NB4 (cell line): ENCODE results near the gene NUP107.

Experiments
- DNase-seq: peaks from one replicate; pipeline ENCODE4 v3.0.0; 2010; ENCODE audit warnings: low read depth
- H3K4me3 ChIP-seq: one replicate; pipeline ENCODE4 v1.5.1; 2011; ENCODE audit warnings: mild to moderate bottlenecking, low read depth, low read length, moderate library complexity
- MYC ChIP-seq: IDR thresholded peaks from 2 replicates; pipeline ENCODE4 v1.6.1; 2011; ENCODE audit warnings: low read depth, low read length
- POLR2A ChIP-seq: IDR thresholded peaks from 2 replicates; pipeline ENCODE4 v1.6.1; 2011; ENCODE audit warnings: mild to moderate bottlenecking; ENCODE audit not compliant: insufficient read length; ENCODE audit errors: extremely low read depth
- TF ChIP-seq, protein P1 (sequence below): IDR thresholded peaks from one replicate; pipeline ENCODE4 v1.5.1; 2012; ENCODE audit warnings: low read depth, low read length
- TF ChIP-seq, protein P2 (sequence below): IDR thresholded peaks from 2 replicates; pipeline ENCODE4 v1.6.1; 2011; ENCODE audit warnings: low read depth, low read length

The NUP107 gene

DNA sequence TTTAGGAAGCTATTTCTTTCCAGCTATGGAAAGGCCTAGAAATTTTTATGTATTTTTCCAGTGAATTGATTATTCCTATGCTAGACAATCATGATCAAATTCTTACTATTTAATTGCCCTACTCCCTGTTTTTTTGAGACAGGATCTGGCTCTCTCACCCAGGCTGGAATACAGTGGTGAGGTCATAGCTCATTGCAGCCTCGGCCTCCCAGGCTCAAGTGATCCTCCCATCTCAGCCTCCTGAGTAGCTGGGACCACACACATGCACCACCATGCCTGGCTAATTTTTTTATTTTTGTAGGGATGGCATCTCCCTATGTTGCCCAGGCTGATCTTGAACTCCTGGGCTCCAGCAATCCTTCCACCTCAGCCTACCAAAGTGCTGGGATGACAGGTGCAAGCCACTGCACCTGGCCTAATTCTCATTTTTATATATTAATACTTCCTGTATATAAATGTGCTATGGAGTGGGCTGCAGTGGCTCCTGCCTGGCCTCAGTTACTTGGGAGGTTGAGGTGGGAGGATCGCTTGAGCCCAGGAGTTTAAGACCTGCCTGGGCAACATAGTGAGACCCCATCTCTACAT lies 105.2 kb downstream of the NUP107 start:
- DNase-seq: no peak
- no peak for TF ChIP-seq MYC
- no peak for TF ChIP-seq POLR2A
- TF ChIP-seq, protein P1, sequence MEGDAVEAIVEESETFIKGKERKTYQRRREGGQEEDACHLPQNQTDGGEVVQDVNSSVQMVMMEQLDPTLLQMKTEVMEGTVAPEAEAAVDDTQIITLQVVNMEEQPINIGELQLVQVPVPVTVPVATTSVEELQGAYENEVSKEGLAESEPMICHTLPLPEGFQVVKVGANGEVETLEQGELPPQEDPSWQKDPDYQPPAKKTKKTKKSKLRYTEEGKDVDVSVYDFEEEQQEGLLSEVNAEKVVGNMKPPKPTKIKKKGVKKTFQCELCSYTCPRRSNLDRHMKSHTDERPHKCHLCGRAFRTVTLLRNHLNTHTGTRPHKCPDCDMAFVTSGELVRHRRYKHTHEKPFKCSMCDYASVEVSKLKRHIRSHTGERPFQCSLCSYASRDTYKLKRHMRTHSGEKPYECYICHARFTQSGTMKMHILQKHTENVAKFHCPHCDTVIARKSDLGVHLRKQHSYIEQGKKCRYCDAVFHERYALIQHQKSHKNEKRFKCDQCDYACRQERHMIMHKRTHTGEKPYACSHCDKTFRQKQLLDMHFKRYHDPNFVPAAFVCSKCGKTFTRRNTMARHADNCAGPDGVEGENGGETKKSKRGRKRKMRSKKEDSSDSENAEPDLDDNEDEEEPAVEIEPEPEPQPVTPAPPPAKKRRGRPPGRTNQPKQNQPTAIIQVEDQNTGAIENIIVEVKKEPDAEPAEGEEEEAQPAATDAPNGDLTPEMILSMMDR: no peak
- TF ChIP-seq, protein P2, sequence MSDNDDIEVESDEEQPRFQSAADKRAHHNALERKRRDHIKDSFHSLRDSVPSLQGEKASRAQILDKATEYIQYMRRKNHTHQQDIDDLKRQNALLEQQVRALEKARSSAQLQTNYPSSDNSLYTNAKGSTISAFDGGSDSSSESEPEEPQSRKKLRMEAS: no peak
- no peak overlapping the region for H3K4me3 ChIP-seq

DNA sequence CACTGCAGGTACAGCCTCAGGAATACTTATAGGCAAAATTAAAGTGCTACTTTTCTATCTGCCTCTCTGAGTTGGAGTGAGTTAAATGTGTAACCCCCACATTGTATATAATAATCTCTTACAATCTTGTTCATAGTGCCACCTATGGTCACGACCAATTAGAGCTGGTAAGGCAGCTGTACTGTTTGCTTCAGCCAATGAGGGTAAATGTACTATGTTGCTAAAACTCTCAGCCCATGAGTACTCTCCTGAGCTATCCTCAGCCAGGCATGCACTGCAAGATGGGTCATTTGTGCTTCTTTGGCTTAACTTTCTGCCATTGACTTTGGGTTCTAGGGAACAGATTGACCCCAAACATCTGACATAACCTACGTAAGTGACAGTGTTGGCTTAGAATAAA lies 106.2 kb downstream of the NUP107 start:
- H3K4me3 ChIP-seq: no peak overlapping the region
- DNase-seq: peak; percentile 86
- TF ChIP-seq, protein P2: no peak
- TF ChIP-seq POLR2A: no peak
- TF ChIP-seq, protein P1: no peak
- no peak for TF ChIP-seq MYC

DNA sequence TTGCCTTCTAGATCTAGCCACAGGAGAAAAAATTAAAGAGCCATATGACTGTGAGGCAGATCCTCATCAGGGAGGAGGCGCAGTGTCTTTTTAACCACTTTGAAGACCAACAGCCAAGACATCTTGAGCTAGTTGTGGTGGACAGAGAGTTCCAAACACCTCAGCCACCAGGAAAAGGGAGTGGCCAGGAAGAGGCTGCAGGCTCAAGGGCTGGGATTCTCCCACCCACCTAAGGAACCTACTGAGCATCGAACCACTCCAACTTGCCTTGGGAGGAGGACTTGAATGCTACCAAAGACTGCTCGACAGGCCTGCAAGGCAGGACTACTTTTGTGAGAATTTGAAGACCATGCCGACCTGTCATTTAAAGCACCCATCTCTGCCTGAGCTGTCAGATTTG lies 106.7 kb downstream of the NUP107 start:
- no peak overlapping the region for H3K4me3 ChIP-seq
- no peak for DNase-seq
- TF ChIP-seq, protein P1: no peak
- TF ChIP-seq POLR2A: no peak
- TF ChIP-seq, protein P2: no peak
- no peak for TF ChIP-seq MYC

DNA sequence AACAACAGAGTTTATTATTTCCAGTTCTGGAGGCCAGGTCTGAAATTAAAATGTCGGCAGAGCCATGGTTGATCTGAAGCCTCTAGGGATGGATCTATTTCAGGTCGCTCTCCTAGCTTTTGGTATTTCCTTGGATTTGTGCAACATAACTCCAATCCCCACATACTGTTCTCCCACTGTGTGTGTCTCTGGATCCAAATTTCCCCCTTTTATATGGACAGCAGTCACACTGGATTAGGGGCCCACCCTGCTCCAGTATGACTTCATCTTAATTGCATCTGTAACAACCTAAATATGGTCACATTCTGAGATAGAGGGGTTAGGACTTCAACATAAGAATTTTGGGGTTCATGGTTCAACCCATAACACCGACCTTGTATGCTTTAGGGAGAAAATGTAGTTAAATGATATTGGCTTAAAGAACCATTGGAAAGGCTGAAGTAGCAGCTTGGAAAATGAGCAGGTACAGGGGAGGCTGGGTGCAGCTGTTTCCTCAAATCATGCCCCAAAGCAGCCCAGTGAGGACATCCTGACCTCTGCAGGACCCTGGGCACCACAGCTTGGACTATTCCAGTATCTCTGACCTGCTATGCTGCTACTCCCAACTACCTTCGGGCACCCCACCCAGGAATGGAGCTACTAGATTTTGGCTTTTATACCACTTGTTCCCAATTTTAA lies 107.3 kb downstream of the NUP107 start:
- no peak overlapping the region for H3K4me3 ChIP-seq
- DNase-seq: no peak
- no peak for TF ChIP-seq POLR2A
- TF ChIP-seq, protein P1: no peak
- TF ChIP-seq, protein P2: no peak
- no peak for TF ChIP-seq MYC

DNA sequence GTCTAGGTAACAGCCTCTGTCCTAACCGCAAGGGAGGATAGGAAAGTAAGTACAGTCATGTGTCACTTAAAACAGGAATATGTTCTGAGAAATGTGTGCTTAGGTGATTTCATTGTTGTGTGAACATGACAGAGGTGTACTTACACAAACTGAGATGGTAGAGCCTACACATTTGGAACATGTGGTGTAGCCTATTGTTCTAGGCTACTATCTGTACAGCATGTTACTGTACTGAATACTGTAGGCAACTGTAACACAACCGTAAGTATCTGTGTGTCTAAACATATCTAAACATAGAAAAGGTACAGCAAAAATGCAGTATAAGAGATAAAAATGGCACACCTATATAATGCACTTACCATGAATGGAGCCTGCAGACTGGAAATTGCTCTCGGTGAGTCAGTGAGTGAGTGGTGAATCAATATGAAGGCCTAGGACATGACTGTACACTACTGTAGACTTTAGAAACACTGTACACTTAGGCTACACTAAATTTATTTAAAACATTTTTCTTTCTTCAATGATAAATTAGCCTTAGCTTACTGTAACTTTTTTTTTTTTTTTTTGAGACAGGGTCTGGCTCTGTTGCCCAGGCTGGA lies 108.0 kb downstream of the NUP107 start:
- DNase-seq: no peak
- no peak overlapping the region for H3K4me3 ChIP-seq
- TF ChIP-seq POLR2A: no peak
- TF ChIP-seq, protein P2: no peak
- TF ChIP-seq MYC: no peak
- TF ChIP-seq, protein P1: no peak
